Esophagus (tissue), 2 donors: Measurements from ENCODE around the gene OST4. TPM values are rescaled to one million over a fixed set of nuclear protein-coding genes. Genes with fewer than 3 reads are reported as not detected.

Experiments
- H3K27ac ChIP-seq, 2 donors: one replicate each; pipeline ENCODE4 v1.5.1; 2013; ENCODE audit warnings: low read depth in 2 of 2, mild to moderate bottlenecking in 2 of 2, inconsistent platforms in 1 of 2, low read length in 1 of 2, moderate library complexity in 1 of 2
- H3K27me3 ChIP-seq, 2 donors: one replicate each; pipeline ENCODE4 v1.6.1; 2013; ENCODE audit warnings: low read length in 2 of 2, control low read depth in 1 of 2, mild to moderate bottlenecking in 1 of 2; ENCODE audit not compliant: insufficient read depth in 2 of 2, control insufficient read depth in 1 of 2
- H3K36me3 ChIP-seq, 2 donors: one replicate each; pipeline ENCODE4 v1.6.1; 2013; ENCODE audit warnings: low read length in 1 of 2; ENCODE audit not compliant: control insufficient read depth in 2 of 2, insufficient read depth in 2 of 2
- H3K4me1 ChIP-seq, 2 donors: one replicate each; pipeline ENCODE4 v1.6.1; 2013; ENCODE audit warnings: low read length in 1 of 2; ENCODE audit not compliant: control insufficient read depth in 2 of 2, insufficient read depth in 2 of 2
- H3K4me3 ChIP-seq, 2 donors: one replicate each; pipeline ENCODE4 v1.5.1; 2013; ENCODE audit warnings: low read length in 2 of 2, mild to moderate bottlenecking in 2 of 2, low read depth in 1 of 2, moderate library complexity in 1 of 2
- H3K9me3 ChIP-seq, 2 donors: one replicate each; pipeline ENCODE4 v1.6.1; 2013; ENCODE audit warnings: mild to moderate bottlenecking in 2 of 2, low read depth in 1 of 2, low read length in 1 of 2, moderate library complexity in 1 of 2; ENCODE audit not compliant: control insufficient read depth in 2 of 2, insufficient read depth in 1 of 2
- WGBS, 2 donors: extraction: QIAGEN DNeasy Blood & Tissue Kit; methylation state at CpG; one replicate each; pipeline ENCODE4 v1.1.7; 2013; 5-methylcytosine and 5-hydroxymethylcytosine counted together
- polyA plus RNA-seq, 2 donors: library from polyadenylated mRNA; stranded (reverse); fragments of 200-250 nt; gene quantifications; one replicate each; pipeline ENCODE4 v1.2.3, GENCODE V29; 2013
- donor health status: healthy with polysubstance abuse.
- donor health status: Bipolar disorder and iron deficiency.

OST4 gene
- polyA plus RNA-seq, 2 donors = 203 to 358 TPM

DNA sequence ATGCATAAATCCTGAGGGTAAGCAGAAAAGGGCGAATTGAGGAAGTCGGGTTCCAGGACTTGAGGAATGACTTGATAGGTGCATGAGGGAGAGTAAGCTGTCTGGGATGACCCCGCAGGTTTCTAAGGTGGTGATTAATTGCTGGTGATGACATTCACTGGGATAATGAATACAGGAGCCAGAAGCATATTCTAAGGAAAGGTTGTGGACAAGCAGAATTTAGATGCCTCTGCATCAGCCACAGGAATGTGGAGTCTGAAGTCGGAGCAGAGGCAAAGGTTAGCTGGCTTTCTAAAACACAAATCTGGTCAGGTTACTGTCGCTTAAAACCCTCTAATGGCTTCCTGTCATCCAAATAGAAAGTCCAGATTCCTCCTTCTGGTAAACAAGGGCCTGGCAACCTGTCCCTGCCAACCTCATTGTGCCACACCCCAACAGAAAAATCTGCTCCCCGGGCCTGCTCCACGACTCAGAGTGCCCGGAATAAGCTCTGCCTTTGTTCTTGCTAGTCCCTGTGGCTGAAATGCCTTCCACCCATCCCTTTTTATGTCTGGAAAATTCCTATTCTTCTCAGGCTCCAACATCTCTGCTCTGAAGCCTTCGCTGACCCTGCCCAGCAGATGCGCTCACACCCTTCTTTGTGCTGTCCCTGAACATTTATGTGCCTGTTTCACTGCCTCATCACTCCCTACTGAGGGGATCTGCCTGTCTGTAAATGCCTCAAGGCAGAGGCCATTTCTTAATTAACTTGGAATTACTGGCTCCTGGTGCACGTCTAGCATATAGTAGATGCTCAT is 50.0 kb downstream of the OST4 start:
- Histone ChIP-seq H3K4me3 (no peak overlapping the region), H3K9me3 (no peaks in the 10 kb centered on the region), H3K27ac (no peak overlapping the region), H3K36me3 (peaks cover 8 to 14% of the 10 kb centered on the region in 2 donors), H3K27me3 (no peaks in the 10 kb centered on the region), H3K4me1 (peaks cover 3 to 5% of the 10 kb centered on the region in 2 donors)
- 57 to 64% methylated on average over 11 of the region's 11 CpGs for WGBS, 2 donors

Other genes with a start within 250 kb of the OST4 start
- gene DPYSL5, start 223.5 kb downstream of the OST4 start, polyA plus RNA-seq = not detected
- gene MAPRE3, start 101.0 kb downstream of the OST4 start, polyA plus RNA-seq = 10 to 100 TPM in 1 of 2 donors, 1 to 10 TPM in 1; 7.4 to 13.4 TPM
- gene TMEM214, start 38.7 kb downstream of the OST4 start, polyA plus RNA-seq = 10 to 100 TPM; 29.0 to 35.2 TPM
- gene AGBL5, start 20.0 kb downstream of the OST4 start, polyA plus RNA-seq = 10 to 100 TPM in 1 of 2 donors, 1 to 10 TPM in 1; 7.6 to 10.6 TPM
- 10 to 100 TPM; 10.7 to 12.1 TPM for gene EMILIN1, start 7.0 kb upstream of the OST4 start, polyA plus RNA-seq
- gene KHK, start 15.1 kb upstream of the OST4 start, polyA plus RNA-seq = 1 to 10 TPM; 2.2 to 3.3 TPM
- gene CGREF1, start 47.5 kb upstream of the OST4 start, polyA plus RNA-seq = 1 to 10 TPM; 2.4 to 3.4 TPM
- gene ABHD1, start 52.2 kb upstream of the OST4 start, polyA plus RNA-seq = under 1 TPM; 0.08 to 0.31 TPM
- 10 to 100 TPM; 24.1 to 29.7 TPM for gene PREB, start 63.0 kb upstream of the OST4 start, polyA plus RNA-seq
- gene PRR30, start 67.8 kb upstream of the OST4 start, polyA plus RNA-seq = not detected
- gene TCF23, start 77.3 kb upstream of the OST4 start, polyA plus RNA-seq = under 1 TPM in 1 of 2 donors, not detected in 1; 0.02 TPM
- 10 to 100 TPM; 66.2 to 92.7 TPM for gene ATRAID, start 140.4 kb upstream of the OST4 start, polyA plus RNA-seq
- gene SLC5A6, start 140.6 kb upstream of the OST4 start, polyA plus RNA-seq = 10 to 100 TPM; 11.4 to 13.5 TPM
- gene CAD, start 145.7 kb upstream of the OST4 start, polyA plus RNA-seq = 10 to 100 TPM; 16.8 to 18.3 TPM
- under 1 TPM; 0.08 to 0.09 TPM for gene SLC30A3, start 191.4 kb upstream of the OST4 start, polyA plus RNA-seq
- under 1 TPM; 0.05 to 0.14 TPM for gene DNAJC5G, start 203.8 kb upstream of the OST4 start, polyA plus RNA-seq
- gene TRIM54, start 210.8 kb upstream of the OST4 start, polyA plus RNA-seq = under 1 TPM; 0.05 to 0.18 TPM
- gene UCN, start 236.8 kb upstream of the OST4 start, polyA plus RNA-seq = 1 to 10 TPM in 1 of 2 donors, under 1 TPM in 1; 0.41 to 1.1 TPM